Liver (tissue), 3 donors: ENCODE measurements around the gene MSL1.

Experiments
- ATF3 ChIP-seq: IDR thresholded peaks from 2 replicates; pipeline ENCODE4 v1.6.1; 2016; ENCODE audit warnings: antibody characterized with exemption
- CTCF ChIP-seq: fragments of 150-350 bp; IDR thresholded peaks from 2 replicates; pipeline ENCODE4 v1.5.1; 2017; ENCODE audit warnings: improper control_type of control experiment, low read depth, low read length; ENCODE audit not compliant: missing input control
- FOXA1 ChIP-seq: IDR thresholded peaks from 2 replicates; pipeline ENCODE4 v1.6.1; 2016; ENCODE audit warnings: antibody characterized with exemption
- MAX ChIP-seq: IDR thresholded peaks from 2 replicates; pipeline ENCODE4 v1.6.1; 2016; ENCODE audit warnings: antibody characterized with exemption
- RXRA ChIP-seq, 2 donors: IDR thresholded peaks; 2 replicates each; pipeline ENCODE4 v1.6.1; 2017 to 2018; ENCODE audit warnings: antibody characterized with exemption in 2 of 2, mild to moderate bottlenecking in 1 of 2
- YY1 ChIP-seq: IDR thresholded peaks from 2 replicates; pipeline ENCODE4 v1.6.1; 2016; ENCODE audit warnings: antibody characterized with exemption, mild to moderate bottlenecking
- donor health status: healthy.
- donor health status: healthy.

GRCh38 chr17:40129498-40129897 is 7.7 kb downstream of the MSL1 start:
- TF ChIP-seq CTCF (no peak), FOXA1 (no peak), YY1 (no peak), MAX (no peak), RXRA (IDR thresholded peaks at IDR 0.05) (no peak), ATF3 (no peak)
